Lung microvascular endothelial cell (primary cell): ENCODE measurements around the gene CDK5. TPM values are rescaled to one million over a fixed set of nuclear protein-coding genes. Genes with fewer than 3 reads are reported as not detected.
A peak's percentile ranks its signal among the peaks of the same experiment; 100 is the strongest.
"Not testable (repeated sequence)": the region's sequence is repeated elsewhere in the genome, so short reads cannot be mapped to it uniquely, and the experiment has no call there.

Experiments used
- DNase-seq, 2 donors: peaks; one replicate each; pipeline versions ENCODE4 v3.0.0 to v3.0.0-alpha.2; 2010; ENCODE audit warnings: low read depth in 2 of 2
- total RNA-seq: library from RNA; depleted of rRNA; stranded (reverse); fragments of >200 nt; gene quantifications from 2 replicates; pipeline ENCODE4 v1.2.1, GENCODE V29; 2014

Gene CDK5
- total RNA-seq, 1 donor from 2014 or later: 15.9 TPM

DNA sequence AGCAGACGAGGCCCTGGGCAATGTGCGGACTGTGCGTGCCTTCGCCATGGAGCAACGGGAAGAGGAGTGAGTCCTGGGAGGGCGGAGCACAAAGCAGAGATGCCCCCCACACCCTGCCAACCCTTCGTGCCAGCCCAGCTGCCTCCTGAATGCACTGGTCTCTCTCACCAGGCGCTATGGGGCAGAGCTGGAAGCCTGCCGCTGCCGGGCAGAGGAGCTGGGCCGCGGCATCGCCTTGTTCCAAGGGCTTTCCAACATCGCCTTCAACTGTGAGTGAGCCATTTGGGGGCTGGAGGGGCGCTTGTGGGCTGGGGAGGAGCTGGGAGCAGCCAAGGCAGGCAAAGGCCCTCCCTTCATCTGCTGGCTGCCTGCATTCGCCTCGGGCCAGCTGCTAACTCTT lies 21.8 kb downstream of the CDK5 start:
- DNase-seq: no peak

DNA sequence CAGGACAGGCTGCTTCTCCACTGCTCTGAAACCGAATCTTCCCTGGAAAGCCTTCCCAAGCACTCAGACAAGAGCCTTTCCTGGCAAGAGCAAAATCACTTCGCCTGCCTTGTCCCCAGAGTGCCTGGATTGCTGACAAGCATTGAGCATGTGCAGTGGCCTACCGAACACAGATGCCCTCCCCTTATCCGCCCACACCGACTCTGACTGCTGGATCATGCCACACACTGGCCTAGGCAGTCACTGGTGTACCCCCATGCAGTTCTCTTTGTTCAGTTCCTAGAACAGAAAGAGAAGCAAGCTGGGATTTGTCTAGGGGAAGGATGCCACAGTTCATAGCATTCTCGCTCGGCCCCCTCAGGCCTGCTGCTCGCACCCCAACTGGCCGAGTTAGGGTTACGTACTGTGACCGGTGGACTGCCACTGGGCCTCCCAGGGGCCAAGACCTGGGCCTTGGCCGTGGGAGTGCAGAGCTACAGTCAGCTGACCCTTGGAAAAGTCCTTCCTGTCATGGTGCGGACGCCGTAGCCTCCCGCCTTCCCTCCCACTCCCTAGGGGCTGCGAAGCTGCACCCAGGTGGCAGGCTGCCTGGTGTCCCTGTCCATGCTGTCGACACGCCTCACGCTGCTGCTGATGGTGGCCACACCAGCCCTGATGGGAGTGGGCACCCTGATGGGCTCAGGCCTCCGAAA lies 22.5 kb downstream of the CDK5 start:
- no peak for DNase-seq

DNA sequence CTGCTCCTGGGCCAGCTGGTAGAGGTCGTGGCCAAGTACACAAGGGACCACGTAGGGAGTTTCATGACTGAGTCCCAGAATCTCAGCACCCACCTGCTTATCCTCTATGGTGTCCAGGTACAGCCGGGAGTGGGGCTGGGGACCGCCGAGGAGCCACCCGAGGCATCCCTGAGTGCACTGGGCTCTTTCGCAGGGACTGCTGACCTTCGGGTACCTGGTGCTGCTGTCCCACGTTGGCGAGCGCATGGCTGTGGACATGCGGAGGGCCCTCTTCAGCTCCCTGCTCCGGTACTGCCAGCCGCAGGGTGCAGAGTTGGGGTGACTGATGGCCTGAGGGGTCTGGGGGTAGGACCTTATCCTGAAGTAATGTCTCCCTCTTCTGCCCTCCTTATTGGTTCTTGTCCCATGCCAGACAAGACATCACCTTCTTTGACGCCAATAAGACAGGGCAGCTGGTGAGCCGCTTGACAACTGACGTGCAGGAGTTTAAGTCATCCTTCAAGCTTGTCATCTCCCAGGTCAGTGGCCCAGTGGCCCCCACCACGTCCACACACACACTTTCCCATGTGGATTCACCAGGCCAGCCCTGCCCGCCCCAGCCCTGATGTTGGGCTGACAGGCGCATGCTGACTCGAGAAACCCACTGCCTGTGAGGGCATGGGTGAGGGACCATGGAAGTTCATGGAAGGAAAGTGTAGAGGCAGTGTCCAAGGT lies 23.2 kb downstream of the CDK5 start:
- no peak for DNase-seq

DNA sequence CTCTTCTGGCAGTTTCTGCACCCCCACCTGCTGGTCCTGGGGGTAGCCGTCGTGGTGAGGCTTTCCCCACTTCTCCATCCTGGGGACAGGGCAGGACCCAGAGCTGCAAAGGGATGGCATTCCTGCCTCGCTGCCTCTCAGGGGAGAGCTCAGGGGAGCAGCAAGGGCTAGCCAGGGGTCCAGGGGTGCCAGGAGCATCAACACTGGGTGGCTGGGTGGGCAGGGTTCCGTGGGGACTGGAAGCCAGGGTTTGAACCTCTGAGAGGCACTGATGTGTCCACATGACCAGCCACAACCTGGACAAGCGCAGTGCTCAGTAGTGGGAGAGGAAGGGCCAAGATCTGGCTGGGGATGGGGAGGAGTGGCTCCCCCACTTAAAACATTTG lies 23.8 kb downstream of the CDK5 start:
- no peak for DNase-seq

DNA sequence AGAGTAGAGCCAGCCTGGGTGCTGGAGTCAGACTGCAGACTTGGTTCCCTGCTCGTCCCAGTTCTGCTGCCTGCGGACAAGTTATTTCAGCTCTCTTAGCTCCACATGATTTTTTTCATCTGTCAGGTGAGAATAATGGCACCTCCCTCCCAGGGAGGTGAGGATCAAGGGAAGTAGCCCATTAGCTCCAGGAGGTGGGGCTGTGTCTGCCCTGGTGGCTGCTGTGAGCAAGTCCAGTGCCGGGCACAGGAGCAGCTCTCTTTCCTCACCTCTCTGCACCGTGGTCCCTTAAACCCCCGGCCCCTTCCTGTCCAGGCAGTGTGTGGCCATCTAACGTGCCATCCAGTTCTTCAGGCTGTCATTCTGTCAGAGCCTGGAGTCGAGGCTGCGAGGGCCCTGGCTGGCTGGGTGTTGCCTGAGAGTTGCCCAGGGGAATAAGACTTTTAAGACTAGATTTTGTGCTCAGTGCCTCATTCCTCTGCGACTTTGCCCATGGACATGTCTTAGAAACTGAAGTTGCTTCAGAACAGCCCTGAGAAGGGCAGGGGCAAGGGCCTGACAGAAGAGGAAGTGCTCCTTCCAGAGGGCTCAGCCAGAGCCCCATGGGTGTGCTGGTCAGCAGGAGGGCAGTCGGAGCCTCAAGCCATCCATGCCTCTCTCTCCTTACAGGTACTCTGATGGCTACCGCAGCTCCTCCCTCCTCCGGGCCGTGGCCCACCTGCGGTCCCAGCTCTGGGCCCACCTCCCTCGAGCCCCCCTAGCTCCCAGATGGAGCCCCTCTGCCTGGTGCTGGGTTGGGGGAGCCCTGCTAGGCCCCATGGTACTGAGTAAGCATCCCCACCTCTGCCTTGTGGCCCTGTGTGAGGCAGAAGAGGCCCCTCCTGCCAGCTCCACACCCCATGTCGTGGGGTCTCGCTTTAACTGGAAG lies 24.5 kb downstream of the CDK5 start:
- no peak for DNase-seq

DNA sequence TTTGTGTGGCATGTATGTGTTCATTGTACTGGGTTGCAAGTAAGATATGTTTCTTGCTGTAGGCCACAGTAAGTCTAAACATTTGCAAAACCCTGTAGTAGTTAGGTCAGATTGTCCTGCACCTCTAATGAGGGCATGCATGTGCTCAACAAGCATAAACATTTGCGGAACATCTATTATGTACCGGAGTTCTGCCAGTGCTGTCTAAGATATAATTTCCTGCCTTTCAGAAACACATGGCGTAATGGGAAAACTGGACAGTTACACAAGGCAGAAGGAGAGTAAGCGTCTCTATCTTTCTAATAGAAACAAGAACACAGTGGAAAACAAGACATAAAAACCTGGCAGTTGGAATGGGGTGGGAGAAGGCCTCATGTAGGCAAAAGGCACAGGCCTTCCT lies 26.7 kb downstream of the CDK5 start:
- DNase-seq: no peak

DNA sequence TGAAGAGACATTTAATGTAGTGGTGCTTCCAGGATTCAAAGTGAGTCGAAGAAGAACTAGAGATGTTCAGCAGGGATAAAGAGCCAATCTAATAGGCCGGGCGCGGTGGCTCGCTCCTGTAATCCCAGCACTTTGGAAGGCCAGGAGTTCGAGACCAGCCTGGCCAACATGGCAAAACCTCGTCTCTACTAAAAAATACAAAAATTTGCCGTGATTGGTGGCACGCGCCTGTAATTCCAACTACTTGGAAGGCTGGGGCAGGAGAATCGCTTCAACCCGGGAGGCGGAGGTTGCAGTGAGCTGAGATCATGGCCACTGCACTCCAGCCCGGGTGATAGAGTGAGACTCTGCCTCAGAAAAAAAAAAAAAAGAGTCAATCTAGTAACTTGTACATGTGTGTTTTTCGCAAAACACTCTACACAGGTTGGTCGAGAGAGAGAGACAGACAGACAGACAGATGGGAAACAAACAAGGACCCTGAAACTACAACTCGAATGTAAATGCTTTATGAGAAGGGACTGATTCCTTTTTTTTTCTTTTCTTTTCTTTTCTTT lies 28.7 kb downstream of the CDK5 start:
- DNase-seq: no peak

DNA sequence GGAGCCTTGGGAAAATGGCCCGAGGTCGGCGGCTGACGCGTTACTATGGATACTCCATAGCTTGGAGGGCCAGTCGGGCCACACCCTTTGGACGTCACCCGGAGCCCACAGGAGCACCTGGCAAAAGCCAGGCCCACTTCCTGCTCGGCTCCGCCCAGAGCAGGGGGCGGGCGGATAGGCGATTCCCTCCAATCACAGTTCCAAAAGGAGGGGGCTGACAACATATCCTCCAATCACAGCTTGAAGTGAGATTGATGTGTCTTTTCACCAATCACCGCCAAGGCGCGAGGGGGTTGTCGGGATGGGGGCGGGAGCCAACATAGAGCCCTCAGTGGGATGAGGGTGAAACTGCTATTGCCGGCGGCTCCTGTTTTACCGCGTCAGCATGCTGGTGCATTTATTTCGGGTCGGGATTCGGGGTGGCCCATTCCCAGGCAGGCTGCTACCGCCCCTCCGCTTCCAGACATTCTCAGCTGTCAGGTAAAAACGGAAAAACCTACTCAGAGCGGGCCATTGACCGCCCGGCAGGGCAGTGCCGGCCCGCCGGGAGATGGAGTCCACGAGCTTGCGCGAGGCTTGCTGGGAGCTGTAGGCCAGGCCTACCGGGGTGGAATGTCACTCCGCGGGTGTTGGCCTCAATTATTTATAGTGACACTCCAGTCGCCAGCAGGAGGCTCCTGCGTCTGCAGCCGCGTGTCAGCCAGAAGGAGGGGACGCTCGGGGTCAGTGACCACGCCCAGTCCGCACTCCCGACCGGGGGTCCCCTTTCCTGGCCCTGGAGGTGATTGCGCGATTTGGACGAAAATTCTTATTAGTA lies 29.4 kb downstream of the CDK5 start, which contains the start of gene ABCB8:
TSS of gene ABCB8 (plus strand) at position 320 of the 817 bp plus-strand sequence. CDS start at position 386, 66 bp downstream.
- DNase-seq: peak; percentile 98 to 99

DNA sequence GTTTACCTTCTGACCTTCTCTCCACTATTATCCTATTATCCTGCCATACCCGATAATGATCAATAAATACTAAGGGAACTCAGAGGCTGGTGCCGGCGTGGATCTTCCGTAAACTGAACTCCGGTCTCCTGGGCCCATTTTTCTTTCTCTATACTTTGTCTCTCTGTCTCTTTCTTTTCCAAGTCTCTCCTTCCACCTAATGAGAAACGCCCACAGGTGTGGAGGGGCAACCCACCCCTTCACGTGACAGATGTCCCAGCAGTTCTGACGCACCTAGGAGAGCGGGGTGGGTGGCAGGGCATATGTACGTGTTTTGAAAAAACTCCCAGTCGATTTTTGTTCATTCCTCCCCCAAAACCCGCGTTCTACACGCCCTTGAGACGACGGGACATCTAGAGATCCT lies 30.0 kb downstream of the CDK5 start:
- DNase-seq: not testable (repeated sequence)

DNA sequence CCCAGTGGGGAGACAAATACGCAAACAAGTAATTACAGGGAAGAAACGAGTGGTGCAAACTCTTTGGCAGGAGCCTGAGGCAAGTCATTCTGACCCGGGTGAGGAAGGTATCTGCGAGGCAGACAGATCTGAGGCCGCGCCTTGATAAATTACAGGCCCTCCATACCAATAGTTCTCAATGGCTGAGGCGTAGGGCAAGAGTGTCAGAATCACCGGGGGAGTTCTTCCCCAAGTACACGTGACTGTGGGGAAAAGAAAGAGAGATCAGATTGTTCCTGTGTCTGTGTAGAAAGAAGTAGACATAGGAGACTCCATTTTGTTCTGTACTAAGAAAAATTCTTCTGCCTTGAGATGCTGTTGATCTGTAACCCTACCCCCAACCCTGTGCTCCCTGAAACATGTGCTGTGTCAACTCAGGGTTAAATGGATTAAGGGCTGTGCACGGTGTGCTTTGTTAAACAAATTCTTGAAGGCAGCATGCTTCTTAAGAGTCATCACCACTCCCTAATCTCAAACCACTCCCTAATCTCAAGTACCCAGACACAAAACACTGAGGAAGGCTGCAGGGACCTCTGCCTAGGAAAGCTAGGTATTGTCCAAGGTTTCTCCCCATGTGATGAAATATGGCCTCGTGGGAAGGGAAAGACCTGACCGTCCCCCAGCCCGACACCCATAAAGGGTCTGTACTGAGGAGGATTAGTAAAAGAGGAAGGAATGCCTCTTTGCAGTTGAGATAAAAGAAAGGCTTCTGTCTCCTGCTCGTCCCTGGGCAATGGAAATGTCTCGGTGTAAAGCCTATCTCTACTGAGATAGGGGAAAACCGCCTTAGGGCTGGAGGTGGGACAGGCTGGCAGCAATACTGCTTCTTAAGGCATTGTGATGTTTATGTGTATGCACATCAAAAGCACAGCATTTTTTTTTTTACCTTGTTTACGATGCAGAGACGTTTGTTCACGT lies 30.6 kb downstream of the CDK5 start:
- not testable (repeated sequence) for DNase-seq

DNA sequence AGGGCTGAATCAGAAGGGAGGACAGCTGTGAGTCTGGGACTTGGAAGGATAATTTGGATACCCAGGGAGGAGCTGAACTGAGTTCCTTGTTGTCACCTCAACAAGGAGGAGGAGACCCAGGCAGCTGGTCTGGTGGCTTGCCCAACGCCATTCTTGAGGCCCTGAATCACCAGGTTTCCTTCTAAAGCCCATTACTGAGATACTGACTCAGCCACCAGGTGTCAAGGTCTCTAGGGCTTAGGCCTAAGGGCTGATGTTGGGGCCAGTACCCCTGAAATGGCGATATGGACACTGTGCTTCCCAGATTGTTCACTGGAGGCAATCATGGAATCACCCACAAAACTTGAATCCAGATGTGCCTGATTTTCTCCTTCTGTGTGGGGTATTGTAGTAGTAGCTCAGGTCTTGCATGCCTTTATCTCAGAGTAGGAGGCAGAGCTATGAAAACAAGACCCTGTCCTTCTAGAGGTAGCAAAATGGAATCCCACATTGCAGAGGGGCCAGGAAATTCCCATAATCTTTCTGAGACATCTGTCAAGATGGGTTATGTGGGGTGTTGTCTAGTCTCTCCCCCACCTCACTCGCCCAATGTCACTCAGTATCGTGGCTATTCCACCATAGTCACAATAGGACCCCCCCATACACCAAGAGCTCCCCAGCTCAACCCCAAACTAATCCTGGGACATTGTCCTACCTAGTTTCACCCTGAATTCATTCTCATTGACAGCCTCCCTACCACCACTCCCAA lies 31.6 kb downstream of the CDK5 start:
- DNase-seq: no peak

DNA sequence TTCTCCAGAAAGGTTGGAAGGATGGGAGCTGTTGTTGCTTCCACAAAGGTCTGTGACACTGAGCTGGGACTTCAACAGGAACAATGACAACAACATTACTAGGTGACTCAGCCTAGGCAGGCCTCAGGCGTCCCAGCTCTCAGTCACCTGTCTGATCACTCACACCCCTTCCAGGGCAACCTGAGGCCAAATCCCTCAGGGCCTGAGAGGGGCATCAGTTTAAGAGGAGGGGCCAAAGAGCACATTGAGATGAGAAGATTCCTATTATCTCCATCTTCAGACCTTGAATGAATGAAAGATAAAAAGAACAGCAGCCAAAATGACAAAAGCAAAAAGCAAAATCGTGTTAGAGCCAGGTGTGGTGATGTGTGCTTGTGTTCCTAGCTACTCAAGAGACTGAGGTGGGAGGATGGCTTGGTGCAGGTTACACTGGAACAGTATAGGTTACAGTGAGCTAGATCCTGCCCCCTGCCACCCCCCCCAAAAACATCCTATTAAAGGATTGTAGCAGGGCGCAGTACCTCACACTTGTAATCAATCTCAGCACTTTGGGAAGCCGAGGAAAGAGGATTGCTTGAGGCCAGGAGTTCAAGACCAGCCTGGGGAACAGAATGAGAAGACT lies 33.2 kb downstream of the CDK5 start, which contains the start of gene ATG9B:
TSS of gene ATG9B (minus strand) at position 60 of the 622 bp plus-strand sequence. CDS start 71 bp downstream, outside the sequence.
- DNase-seq: no peak

DNA sequence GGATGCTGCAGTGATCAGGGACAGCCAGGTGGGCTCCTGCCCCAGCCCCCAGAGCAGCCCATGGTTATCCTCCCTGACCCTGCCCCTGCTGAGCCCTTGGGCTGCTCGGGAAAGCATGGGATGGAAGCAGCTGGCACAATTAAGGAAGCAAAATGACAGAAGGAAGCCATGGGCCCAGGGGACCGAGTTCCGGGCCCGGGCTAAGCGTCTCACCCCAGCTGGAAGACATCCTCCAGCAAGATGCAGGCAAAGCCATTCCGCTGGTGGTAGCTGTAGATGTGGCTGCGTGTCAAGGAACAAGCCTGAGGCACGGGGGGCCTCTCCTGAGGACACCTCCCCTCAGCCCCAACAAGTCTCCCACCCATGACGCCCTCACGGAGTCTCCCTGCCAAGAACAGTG lies 34.5 kb downstream of the CDK5 start:
- DNase-seq: no peak

DNA sequence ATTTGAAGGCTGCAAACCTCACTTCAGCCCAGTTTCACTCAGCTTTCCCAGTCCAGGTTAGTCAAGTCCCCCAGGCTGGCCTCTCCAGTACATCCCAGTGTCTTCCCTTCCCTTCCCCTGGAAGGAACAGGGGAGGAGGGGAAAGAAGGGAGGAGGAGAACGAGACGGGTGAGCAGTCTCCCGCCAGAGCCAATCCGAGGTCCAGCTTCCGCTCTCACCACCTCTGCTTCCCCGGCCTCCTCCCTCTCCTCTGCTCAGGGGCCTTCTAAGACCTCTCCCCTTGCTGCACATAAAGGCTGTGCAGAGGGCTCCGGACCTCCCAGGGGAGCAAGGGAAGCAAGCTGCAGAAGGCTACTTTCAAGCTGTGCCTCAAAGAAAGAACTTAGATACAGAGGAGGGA lies 37.5 kb downstream of the CDK5 start:
- no peak for DNase-seq

DNA sequence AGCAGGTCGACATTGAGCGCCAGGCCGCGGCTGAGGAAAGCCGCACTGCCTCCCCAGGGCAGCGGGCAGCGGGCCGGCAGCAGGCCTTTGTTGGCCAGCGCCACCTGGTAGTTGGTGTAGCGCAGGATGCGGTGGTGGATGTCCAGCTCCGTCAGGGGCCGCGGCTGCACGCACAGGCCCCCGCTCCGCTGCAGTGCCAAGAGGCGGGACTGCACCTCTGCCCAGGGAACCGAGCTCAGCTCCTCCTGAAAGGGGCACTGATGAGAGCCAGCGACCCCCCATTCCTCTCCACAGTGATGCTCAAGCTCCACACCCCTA lies 38.6 kb downstream of the CDK5 start:
- no peak for DNase-seq

DNA sequence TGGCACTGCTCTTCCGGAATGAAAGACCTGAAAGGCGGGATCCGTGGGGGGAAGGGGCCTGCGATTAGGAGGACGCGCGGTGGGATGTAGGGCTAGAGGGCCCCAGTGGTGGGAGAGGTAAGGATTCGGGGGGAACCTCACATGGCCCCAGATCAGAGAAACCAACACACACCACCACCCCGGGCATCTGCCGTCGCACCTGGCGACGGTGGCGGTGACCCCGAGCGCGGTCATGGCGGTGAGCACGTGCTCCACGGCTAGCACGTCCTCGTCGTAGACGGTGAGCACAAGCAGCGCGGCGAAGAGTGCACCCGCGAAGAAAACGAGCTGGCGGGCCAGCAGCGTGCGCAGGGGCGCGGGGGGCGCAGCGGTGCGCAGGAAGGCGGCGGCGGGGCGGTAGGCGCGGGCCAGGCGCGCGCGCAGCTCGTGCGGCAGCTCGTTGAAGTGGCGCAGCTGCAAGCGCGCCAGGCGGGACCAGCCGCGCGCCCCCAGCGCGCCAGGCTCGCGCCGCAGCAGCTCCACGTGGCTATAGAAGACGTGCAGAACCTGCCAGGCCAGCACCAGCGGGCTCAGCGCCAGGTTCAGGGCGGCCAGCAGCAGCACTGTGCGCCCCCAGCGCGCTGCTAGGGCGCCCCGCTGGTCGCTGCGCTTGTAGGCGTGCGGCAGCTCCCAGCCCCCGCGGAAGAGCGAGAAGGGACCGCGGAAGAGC lies 39.1 kb downstream of the CDK5 start:
- peak; percentile 41 to 70 for DNase-seq

DNA sequence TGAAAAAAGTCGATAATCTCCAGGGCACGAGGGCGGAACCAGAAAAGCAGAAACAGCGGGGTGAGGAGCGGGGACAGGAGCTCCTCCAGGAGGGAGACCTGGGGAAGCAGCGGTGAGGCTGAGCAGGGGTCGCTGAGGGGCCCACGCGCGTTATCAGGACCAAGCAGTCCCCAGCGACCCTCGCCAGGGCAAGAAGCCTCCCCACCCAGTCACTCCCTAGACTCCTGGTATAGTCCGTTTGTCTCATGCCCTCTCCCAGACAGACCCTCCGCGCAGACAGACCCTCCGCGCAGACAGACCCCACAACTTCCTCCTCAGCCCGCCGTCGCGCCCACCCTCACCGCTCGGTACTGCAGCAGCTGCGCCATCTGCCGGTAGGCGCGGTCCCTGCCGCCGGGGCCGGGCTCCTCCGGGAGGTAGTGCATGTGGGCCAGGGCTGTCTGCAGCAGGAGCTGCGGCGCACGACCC lies 39.7 kb downstream of the CDK5 start:
- DNase-seq: peak; percentile 60 to 76
